ENCODE results near the gene MAGI2.

The MAGI2 gene

DNA sequence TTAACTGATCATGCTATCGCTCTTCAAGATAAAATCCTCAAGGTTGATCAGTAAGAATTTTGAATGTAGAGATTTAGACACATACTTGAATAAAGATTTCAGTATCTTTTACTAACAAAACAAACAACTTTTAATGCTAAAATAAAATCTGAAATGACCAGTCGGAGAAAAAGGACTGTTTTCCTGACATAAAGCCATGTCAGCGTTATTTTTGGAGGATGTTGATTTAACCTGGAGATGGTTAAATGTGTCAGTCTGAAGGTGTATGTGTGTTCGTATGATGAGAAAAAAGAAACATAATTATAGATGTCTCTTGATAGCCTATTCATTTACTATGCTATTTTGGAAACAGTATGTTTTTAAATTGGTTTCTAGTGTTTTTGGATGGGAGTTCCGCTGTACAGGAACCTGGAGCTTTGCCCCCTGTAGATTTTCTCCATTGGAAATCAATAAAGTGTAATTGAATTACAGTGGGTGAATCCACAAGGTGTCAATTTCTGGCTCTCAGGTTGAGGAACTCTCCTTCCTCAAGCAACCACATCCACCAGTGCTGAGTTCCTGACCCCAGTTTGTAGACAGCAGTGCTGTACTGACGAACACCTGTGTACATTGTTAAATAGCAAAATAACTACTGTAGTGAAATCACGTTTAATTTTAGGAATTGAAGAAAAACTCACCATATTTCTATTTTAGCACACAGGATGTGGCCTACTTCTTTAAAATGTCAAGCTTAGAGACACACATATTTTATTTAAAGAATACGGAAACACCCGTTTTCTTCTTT, 670.1 kb downstream of the MAGI2 start:
- no peaks in the 10 kb centered on the region for H3K9me3 ChIP-seq (ENCODE audit: control insufficient read depth, low read length)
- no peaks in the 10 kb centered on the region for H3K36me3 ChIP-seq (ENCODE audit: control insufficient read depth, insufficient read depth, low read length, severe bottlenecking)
- H3K4me3 ChIP-seq (ENCODE audit: low read length), result no peak overlapping the region
- H3K4me1 ChIP-seq (ENCODE audit: control insufficient read depth, insufficient read depth, low read length), result no peaks in the 10 kb centered on the region
- H3K9ac ChIP-seq (ENCODE audit: low read length), result no peak overlapping the region
- DNase-seq (ENCODE audit: low read depth), result no peak
- H3K27me3 ChIP-seq (replicated peaks; ENCODE audit: control insufficient read depth, insufficient read depth, low read length), result no peaks in the 10 kb centered on the region

DNA sequence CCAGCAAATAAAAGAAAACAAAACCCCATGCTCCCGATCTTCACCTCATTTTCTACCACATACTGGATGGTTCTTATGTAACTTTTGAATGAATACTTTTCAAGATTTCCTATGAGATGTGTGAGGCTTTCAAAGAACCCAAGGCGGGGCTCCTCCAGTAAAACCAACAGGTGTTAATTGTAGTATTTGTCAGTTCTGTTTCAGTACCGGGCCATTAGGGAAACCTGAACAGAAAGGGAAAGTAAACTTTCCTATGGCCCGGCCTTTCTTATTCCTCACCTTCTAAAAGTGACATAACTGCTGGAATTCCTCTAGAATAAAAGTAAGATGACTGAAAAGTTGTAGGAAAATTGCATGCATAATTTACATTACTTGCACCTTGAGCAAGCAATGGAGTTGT, 672.9 kb downstream of the MAGI2 start:
- Histone ChIP-seq H3K4me3 (ENCODE audit: low read length) (no peak overlapping the region), H3K4me1 (ENCODE audit: control insufficient read depth, insufficient read depth, low read length) (no peaks in the 10 kb centered on the region), H3K27me3 (replicated peaks; ENCODE audit: control insufficient read depth, insufficient read depth, low read length) (no peaks in the 10 kb centered on the region), H3K36me3 (ENCODE audit: control insufficient read depth, insufficient read depth, low read length, severe bottlenecking) (no peaks in the 10 kb centered on the region), H3K9ac (ENCODE audit: low read length) (no peak overlapping the region), H3K9me3 (ENCODE audit: control insufficient read depth, low read length) (no peaks in the 10 kb centered on the region)
- DNase-seq (ENCODE audit: low read depth), result no peak

DNA sequence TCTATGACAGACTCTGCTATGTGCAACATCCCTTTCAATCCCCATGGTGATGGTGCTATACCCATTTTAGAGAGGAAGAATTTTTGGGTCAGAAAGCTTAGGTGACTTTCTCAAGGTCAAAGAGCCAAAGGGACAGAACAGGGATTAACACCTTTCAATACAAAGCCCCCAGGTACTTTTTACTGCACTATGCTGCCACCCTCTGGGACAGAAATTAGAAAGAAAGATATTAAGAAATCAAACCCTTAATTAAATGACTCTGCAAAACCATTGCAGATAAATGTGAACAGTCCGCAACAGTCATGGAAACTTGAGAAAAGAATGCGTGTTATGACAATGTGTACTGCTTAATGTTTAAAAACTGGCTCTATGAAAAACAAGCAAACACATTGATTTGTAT, 673.7 kb downstream of the MAGI2 start:
- Histone ChIP-seq H3K9me3 (ENCODE audit: control insufficient read depth, low read length) (no peaks in the 10 kb centered on the region), H3K4me1 (ENCODE audit: control insufficient read depth, insufficient read depth, low read length) (no peaks in the 10 kb centered on the region), H3K9ac (ENCODE audit: low read length) (no peak overlapping the region), H3K4me3 (ENCODE audit: low read length) (no peak overlapping the region), H3K27me3 (replicated peaks; ENCODE audit: control insufficient read depth, insufficient read depth, low read length) (no peaks in the 10 kb centered on the region), H3K36me3 (ENCODE audit: control insufficient read depth, insufficient read depth, low read length, severe bottlenecking) (no peaks in the 10 kb centered on the region)
- no peak for DNase-seq (ENCODE audit: low read depth)

DNA sequence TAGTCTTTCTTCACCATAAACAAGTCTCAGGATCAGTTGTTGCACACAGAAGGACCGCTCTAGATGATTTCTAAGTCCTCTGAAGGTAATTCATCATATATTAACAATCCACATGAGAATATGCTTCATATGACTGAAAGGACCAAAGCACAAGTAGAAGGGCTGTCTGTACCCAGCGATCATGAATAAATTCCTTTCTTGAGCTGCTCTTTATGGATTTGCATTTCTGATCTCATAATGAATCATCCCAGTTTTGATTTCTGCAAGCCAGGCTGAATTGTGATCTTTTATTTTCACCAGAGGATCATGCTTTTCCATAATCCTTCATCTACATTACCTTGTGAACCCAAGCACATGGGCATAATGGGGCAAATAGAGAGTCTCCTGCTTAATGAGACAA, 675.6 kb downstream of the MAGI2 start:
- no peaks in the 10 kb centered on the region for H3K36me3 ChIP-seq (ENCODE audit: control insufficient read depth, insufficient read depth, low read length, severe bottlenecking)
- no peak overlapping the region for H3K9ac ChIP-seq (ENCODE audit: low read length)
- DNase-seq (ENCODE audit: low read depth), result peak; percentile 30
- H3K27me3 ChIP-seq (replicated peaks; ENCODE audit: control insufficient read depth, insufficient read depth, low read length), result no peaks in the 10 kb centered on the region
- H3K4me1 ChIP-seq (ENCODE audit: control insufficient read depth, insufficient read depth, low read length), result no peaks in the 10 kb centered on the region
- H3K4me3 ChIP-seq (ENCODE audit: low read length), result no peak overlapping the region
- H3K9me3 ChIP-seq (ENCODE audit: control insufficient read depth, low read length), result no peaks in the 10 kb centered on the region

DNA sequence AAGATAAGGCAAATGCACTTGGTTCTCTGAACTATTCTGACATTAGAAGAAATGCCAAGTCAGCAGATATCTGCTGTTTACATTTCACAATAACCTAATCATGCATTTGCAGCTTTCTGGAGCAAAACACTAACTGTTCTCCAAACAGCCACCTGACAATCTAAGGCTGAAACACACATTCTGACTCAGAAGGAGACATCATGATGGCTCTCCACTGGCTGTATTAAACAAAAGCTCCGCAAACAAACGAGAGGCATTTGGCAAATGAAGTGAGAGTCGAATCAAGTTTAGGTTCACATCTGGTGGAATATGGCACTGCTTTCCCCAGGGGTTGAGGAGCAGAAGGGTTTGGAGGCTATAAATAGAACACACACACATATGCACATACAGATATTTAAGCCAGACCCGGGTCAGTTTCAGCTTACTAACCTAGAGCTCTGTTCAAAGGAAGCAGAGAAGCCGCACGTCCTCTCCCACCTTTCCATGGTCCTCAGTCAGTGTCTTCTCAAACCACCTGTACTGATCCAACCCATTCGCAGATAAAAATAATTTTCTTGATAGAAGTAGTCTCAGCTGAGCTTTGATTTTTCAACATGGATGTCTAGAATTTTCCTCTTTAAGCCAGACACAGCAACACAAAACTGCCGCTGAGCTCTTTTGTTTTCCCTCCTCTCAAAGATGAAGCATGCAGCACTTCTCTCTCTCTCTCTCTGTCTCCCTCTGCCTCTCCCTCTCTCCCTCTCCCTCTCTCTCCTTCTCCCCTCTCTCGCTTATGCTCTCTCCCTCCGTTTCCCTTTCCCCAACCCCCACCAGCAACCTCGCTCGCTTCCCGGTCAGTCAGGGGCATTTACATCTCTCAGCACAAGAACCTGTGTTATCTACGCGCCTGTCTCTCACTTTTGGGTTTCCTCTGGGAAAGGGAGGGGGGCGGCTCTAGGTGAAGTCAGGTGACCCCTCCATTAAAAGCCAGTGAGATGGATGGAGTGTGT, 682.8 kb downstream of the MAGI2 start:
- H3K27me3 ChIP-seq (replicated peaks; ENCODE audit: control insufficient read depth, insufficient read depth, low read length), result no peaks in the 10 kb centered on the region
- no peaks in the 10 kb centered on the region for H3K36me3 ChIP-seq (ENCODE audit: control insufficient read depth, insufficient read depth, low read length, severe bottlenecking)
- peak overlapping the region; percentile 70 for H3K4me3 ChIP-seq (ENCODE audit: low read length)
- no peaks in the 10 kb centered on the region for H3K9me3 ChIP-seq (ENCODE audit: control insufficient read depth, low read length)
- H3K4me1 ChIP-seq (ENCODE audit: control insufficient read depth, insufficient read depth, low read length), result peaks cover 15% of the 10 kb centered on the region
- DNase-seq (ENCODE audit: low read depth), result peak; percentile 48
- no peak overlapping the region for H3K9ac ChIP-seq (ENCODE audit: low read length)

DNA sequence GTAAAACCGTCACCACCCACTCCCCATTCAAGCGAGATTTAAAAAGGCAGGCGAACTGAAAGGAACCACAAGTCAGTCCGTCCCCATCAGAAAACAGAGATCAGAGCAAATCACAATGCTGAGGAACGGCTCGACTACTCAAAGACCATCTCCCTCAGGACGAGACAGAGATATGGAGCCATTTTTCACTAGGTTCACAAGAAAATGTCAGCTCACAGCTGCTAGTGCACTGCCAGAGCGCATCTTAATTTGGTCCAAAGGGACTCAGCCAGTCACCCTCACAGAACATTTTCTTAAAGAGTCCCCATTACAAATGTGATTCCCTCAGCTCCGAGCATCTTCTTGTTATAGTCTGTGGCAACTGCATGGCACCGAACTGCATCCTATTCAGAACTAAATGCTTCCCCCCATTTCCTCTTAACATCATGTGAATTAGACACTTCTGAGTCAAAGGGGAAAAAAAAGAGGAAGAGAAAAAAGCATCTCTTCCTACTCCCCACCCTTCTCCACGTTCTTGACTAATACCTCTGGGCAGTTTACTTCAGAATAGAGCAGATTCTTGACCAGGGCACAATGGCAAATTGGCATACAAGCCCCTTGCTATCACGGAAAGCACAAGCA, 683.9 kb downstream of the MAGI2 start:
- no peaks in the 10 kb centered on the region for H3K36me3 ChIP-seq (ENCODE audit: control insufficient read depth, insufficient read depth, low read length, severe bottlenecking)
- no peaks in the 10 kb centered on the region for H3K27me3 ChIP-seq (replicated peaks; ENCODE audit: control insufficient read depth, insufficient read depth, low read length)
- peaks cover 17% of the 10 kb centered on the region for H3K4me1 ChIP-seq (ENCODE audit: control insufficient read depth, insufficient read depth, low read length)
- H3K4me3 ChIP-seq (ENCODE audit: low read length), result peak overlapping the region; percentile 74
- peak overlapping the region; percentile 20 for H3K9ac ChIP-seq (ENCODE audit: low read length)
- no peaks in the 10 kb centered on the region for H3K9me3 ChIP-seq (ENCODE audit: control insufficient read depth, low read length)
- DNase-seq (ENCODE audit: low read depth), result peak; percentile 41

DNA sequence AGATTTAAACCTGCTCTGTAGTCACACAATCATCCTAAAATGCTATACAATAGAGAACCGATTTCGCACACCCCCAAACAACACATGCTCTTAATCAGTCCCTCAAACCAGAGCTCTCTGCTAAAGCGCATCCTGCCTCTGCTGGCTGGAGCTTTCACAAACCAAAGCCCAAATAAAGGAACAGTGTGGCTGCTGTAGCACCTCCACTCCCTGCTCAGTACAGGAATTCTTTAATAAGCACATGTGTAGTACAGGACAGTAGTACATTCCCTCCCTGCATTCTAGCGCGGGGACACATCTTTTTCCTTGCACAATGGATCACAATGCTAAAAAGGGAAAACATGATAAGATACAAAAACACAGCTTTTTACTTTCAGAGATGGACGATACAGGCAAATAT, 684.6 kb downstream of the MAGI2 start:
- Histone ChIP-seq H3K36me3 (ENCODE audit: control insufficient read depth, insufficient read depth, low read length, severe bottlenecking) (no peaks in the 10 kb centered on the region), H3K9me3 (ENCODE audit: control insufficient read depth, low read length) (no peaks in the 10 kb centered on the region), H3K9ac (ENCODE audit: low read length) (no peak overlapping the region), H3K27me3 (replicated peaks; ENCODE audit: control insufficient read depth, insufficient read depth, low read length) (no peaks in the 10 kb centered on the region), H3K4me3 (ENCODE audit: low read length) (peak overlapping the region; percentile 74), H3K4me1 (ENCODE audit: control insufficient read depth, insufficient read depth, low read length) (peaks cover 17% of the 10 kb centered on the region)
- DNase-seq (ENCODE audit: low read depth), result peak; percentile 34

DNA sequence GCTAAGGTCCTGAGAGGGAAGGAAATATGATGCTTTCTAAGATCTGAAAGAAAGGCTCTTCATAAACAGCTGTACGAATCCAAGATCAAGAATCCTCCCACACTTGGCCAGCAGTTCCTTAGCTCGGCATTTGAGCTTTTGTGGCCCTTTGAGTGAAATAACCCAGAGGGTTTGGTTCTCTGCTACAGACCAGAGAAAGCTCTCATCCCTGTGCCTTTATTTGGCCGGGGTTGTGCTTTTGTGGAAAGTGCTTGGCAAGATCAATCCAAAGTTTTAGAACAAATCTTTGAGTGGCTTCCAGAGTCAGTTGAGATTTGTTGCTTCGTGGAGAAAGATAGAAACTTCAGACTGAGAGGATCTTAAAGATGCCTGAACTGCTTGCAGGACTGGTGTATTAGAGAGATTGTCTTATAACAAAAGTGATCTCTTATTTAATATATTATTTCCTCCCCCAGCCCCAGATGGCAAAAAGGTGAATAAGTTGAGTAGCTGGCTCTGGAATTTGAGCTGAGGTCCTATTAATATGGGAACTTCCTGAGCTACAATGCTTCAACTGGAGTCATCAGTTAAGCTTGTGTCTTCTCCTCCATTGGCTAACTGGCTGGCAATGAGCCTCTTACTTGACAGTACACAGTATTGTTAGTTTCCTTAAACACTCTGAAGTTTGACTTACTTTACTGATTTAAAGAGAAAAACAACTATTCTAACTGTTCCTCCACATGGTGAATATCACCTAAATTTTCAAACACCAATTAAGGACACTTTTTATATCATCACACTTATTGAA, 687.3 kb downstream of the MAGI2 start:
- DNase-seq (ENCODE audit: low read depth), result no peak

DNA sequence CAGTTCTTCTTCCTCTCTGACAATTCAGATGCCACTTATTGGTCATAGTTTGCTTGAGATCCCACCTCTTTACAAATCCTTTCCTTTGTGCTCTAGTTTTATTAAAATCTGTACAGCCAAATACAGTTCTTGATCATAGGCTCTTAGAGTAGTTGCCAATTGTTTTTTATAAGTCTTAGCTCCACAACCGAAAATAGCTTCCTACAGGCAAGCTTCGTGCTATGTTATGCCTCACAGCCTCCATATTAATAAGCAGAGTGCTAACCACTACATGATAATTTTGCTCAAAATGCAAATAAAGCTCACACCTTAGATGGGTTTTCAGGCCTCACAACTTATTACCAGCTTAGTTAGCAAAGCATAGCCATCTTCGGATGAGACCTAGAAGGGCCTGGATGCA, 688.9 kb downstream of the MAGI2 start:
- no peak for DNase-seq (ENCODE audit: low read depth)
- H3K9ac ChIP-seq (ENCODE audit: low read length), result no peak overlapping the region
- no peaks in the 10 kb centered on the region for H3K27me3 ChIP-seq (replicated peaks; ENCODE audit: control insufficient read depth, insufficient read depth, low read length)
- no peaks in the 10 kb centered on the region for H3K9me3 ChIP-seq (ENCODE audit: control insufficient read depth, low read length)
- H3K36me3 ChIP-seq (ENCODE audit: control insufficient read depth, insufficient read depth, low read length, severe bottlenecking), result no peaks in the 10 kb centered on the region
- peaks cover 5% of the 10 kb centered on the region for H3K4me1 ChIP-seq (ENCODE audit: control insufficient read depth, insufficient read depth, low read length)
- H3K4me3 ChIP-seq (ENCODE audit: low read length), result no peak overlapping the region

More for the DNA sequence above, 687.3 kb downstream of the MAGI2 start:
- Histone ChIP-seq H3K4me3 (ENCODE audit: low read length) (peak overlapping the region; percentile 40), H3K36me3 (ENCODE audit: control insufficient read depth, insufficient read depth, low read length, severe bottlenecking) (no peaks in the 10 kb centered on the region), H3K9ac (ENCODE audit: low read length) (no peak overlapping the region), H3K27me3 (replicated peaks; ENCODE audit: control insufficient read depth, insufficient read depth, low read length) (no peaks in the 10 kb centered on the region), H3K9me3 (ENCODE audit: control insufficient read depth, low read length) (no peaks in the 10 kb centered on the region), H3K4me1 (ENCODE audit: control insufficient read depth, insufficient read depth, low read length) (peaks cover 17% of the 10 kb centered on the region)

DNA sequence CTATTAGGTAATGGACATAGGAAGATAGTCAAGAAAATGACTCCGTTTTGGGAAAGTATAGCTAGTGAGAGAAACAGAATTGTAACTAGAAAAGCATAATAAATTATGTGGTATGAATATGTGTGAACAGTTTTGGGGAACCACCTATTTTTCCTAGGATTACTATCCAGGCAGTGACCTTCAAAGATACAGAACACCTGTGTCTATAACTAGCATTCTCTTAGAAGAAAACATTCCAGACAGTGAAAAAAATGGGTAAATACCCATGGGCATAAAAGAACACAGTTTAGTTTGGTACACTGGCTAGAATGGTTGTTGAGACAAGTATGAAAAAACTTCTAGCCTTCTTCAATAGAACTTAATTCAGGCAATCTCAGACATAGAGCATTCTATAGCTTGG, 690.8 kb downstream of the MAGI2 start:
- Histone ChIP-seq H3K4me3 (ENCODE audit: low read length) (no peak overlapping the region), H3K36me3 (ENCODE audit: control insufficient read depth, insufficient read depth, low read length, severe bottlenecking) (no peaks in the 10 kb centered on the region), H3K27me3 (replicated peaks; ENCODE audit: control insufficient read depth, insufficient read depth, low read length) (no peaks in the 10 kb centered on the region), H3K9me3 (ENCODE audit: control insufficient read depth, low read length) (no peaks in the 10 kb centered on the region), H3K4me1 (ENCODE audit: control insufficient read depth, insufficient read depth, low read length) (peaks cover 5% of the 10 kb centered on the region), H3K9ac (ENCODE audit: low read length) (no peak overlapping the region)
- no peak for DNase-seq (ENCODE audit: low read depth)

All from adipocyte (in vitro differentiated cells).